ENCODE data around the gene MPC2.

The MPC2 gene

DNA sequence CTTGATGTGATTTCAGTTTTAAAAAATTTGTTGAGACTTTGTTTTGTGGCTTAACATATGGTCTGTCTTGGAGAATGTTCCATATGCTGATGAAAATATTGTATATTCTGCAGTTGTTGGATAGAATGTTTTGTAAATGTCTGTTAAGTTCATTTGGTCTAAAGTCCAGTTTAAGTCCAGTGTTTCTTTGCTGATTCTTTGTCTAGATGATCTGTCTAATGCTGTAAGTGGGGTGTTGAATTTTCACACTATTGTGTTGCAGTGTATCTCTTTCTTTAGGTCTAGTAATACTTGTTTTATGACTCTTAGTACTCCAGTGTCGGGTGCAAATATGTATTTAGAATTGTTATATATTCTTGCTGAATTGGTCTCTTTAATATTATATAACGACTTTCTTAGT, 10.9 kb upstream of the MPC2 start:
- H3K27ac ChIP-seq, result no peak overlapping the region

GRCh38 chr1:167943541-167943940, 6.7 kb upstream of the MPC2 start:
- TF ChIP-seq CTCF (IDR thresholded peaks at IDR 0.05) (no peak), ZFX (IDR thresholded peaks at IDR 0.05; ENCODE audit: borderline replicate concordance) (no peak)
- no peak overlapping the region for H3K27ac ChIP-seq

More for the DNA sequence above, 10.9 kb upstream of the MPC2 start:
- no peak for TF ChIP-seq ZFX (IDR thresholded peaks at IDR 0.05; ENCODE audit: borderline replicate concordance)
- no peak for TF ChIP-seq CTCF (IDR thresholded peaks at IDR 0.05)

DNA sequence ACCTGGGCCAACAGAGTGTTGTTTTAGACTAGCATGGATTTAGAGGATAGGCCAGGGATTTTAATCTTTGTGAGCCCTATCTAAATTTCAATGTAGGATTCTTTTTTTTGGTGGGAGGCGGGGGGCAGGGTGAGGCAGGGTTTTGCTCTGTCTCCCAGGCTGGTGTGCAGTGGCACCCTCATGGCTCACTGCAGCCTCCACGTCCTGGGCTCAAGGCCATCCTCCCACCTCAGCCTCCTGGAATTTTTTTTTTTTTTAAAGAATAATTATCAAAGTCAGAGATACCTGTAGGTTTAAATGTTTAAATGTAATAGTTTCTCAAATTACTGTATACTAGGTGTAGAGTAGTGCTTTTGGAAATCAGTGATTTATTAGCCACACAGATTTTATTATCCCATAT, 3.4 kb upstream of the MPC2 start:
- no peak overlapping the region for H3K27ac ChIP-seq
- TF ChIP-seq ZFX (IDR thresholded peaks at IDR 0.05; ENCODE audit: borderline replicate concordance), result no peak
- TF ChIP-seq CTCF (IDR thresholded peaks at IDR 0.05), result no peak

GRCh38 chr1:167938080-167938636, 1.3 kb upstream of the MPC2 start:
- peak overlapping the region; percentile 98 for H3K27ac ChIP-seq

DNA sequence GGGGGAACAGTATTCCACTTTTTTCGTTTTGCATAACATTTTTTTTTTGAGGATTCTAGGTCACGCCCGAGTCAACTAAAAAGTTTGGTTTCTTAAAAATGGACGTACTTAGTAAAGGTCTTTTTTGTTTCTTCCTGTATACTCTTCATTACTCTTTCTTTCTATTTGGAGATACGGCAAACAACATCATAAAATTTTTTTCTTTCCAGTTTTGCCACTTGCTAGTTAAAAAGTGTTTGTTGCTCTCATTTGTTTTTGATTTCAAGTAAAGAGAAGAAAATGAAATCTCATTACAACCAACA, 788 bp upstream of the MPC2 start:
- H3K27ac ChIP-seq, result peak overlapping the region; percentile 98
- TF ChIP-seq CTCF (IDR thresholded peaks at IDR 0.05) (no peak), ZFX (IDR thresholded peaks at IDR 0.05; ENCODE audit: borderline replicate concordance) (no peak)

More at GRCh38 chr1:167938080-167938636, 1.3 kb upstream of the MPC2 start:
- TF ChIP-seq ZFX (IDR thresholded peaks at IDR 0.05; ENCODE audit: borderline replicate concordance) (no peak), CTCF (IDR thresholded peaks at IDR 0.05) (no peak)

GRCh38 chr1:167936068-167936929, 573 bp downstream of the MPC2 start, which contains the start of gene DCAF6:
TSS of gene DCAF6 (plus strand) at chr1:167936683. CDS start at chr1:167936912, 229 bp downstream.
- TF ChIP-seq CTCF (IDR thresholded peaks at IDR 0.05), result no peak
- TF ChIP-seq ZFX (IDR thresholded peaks at IDR 0.05; ENCODE audit: borderline replicate concordance), result no peak
- peak within 1 kb of the TSS; percentile 98 for H3K27ac ChIP-seq
